ENCODE data around the gene KSR2. TPM values are rescaled to one million over a fixed set of nuclear protein-coding genes. Genes with fewer than 3 reads are reported as not detected.

KSR2 gene
- total and polyA plus RNA-seq, 10 of the 15 experiments (the other 5 are each of a cell fraction or from before 2014, with no cell fraction given): under 0.01 to 1.5 (median 0.01) TPM; not detected in 3

DNA sequence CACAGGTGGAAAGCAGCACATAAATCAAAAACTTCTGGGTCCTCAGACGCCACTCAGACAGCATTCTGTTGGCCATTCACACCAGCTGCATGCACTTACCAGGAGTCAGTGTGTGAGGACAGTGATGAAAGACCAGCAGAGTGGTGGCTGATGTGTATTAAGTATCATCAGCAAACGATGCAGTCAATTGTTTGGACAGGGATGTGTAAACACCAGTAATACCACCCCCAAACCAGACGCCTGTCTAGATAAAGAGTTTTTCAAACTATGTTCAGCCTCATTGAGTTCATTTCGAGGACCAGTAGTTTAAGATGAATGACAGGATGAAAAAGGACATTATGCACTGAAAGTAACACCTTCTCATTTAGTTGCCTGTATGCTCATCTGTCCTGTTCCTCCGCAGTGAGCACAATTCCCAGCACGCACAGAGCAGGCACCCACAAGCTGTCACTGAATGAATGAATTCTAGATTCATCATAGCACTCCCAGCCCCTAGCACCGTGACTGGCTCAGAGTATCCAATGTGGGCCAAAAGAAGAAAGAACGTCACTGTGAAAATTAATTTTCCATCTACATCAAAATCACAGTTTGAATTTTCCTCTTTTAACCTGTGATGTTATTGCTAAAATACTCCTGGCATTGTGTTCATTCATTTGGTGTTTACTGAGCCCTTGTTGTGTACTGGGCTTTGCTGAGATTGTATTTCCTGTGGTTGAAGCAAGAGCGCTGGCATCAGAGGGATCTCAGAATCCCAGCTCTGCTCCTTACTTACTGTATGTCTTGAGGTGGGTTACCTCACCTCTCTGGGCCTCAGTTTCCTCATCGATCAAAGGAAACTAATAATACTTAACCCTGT lies 482.6 kb downstream of the KSR2 start:
- RAD21 ChIA-PET (ENCODE audit: unreplicated experiment): no interaction called here
- Histone ChIP-seq H3K36me3 (ENCODE audit: control insufficient read depth in 2 of 2, insufficient read depth in 2 of 2, low read length in 1 of 2) (no peaks in the 10 kb centered on the region), H3K9me3 (replicated peaks; ENCODE audit: control insufficient read depth, insufficient read depth, low read length) (no peaks in the 10 kb centered on the region), H4K20me1 (ENCODE audit: control insufficient read depth, insufficient read depth) (no peaks in the 10 kb centered on the region), H3K27me3 (replicated peaks in 1 of 2; ENCODE audit: control insufficient read depth in 2 of 2, insufficient read depth in 2 of 2, low read length in 1 of 2) (no peaks in the 10 kb centered on the region), H3K79me2 (ENCODE audit: control insufficient read depth, insufficient read depth, low read length) (no peaks in the 10 kb centered on the region), H3K4me1 (ENCODE audit: control insufficient read depth, insufficient read depth, low read length) (no peaks in the 10 kb centered on the region), H3K27ac (ENCODE audit: control insufficient read depth, insufficient read depth) (no peak overlapping the region), H3K4me3 (no peak overlapping the region), H2AFZ (ENCODE audit: control insufficient read depth, low read depth, low read length) (no peak overlapping the region), H3K9ac (ENCODE audit: control insufficient read depth, insufficient read depth, low read length) (no peak overlapping the region), H3K4me2 (ENCODE audit: control insufficient read depth, insufficient read depth) (no peak overlapping the region)
- WGBS (ENCODE audit: insufficient coverage, insufficient replicate concordance, low lambda C conversion rate, missing lambda C conversion rate): 14% methylated on average over 10 of the region's 10 CpGs
- CTCF ChIA-PET: no interaction called here
- in situ Hi-C loops (cut with MboI) (no loop called here), intact Hi-C loops (cut with micrococcal nuclease; ENCODE audit: unreplicated experiment) (no loop called here)
- POLR2A ChIA-PET: no interaction called here
- BruUV-seq (replicated peaks): no TSS peak
- DNase-seq (ENCODE audit: low read depth, low spot score) (no peak), ATAC-seq (no peak), FAIRE-seq (no peak)
- TF ChIP-seq SMC3 (IDR thresholded peaks at IDR 0.05; ENCODE audit: borderline replicate concordance, low read length): no peak
- TF ChIP-seq ZNF207 (IDR thresholded peaks at IDR 0.05; ENCODE audit: borderline replicate concordance): no peak
- no peak for TF ChIP-seq PAX5 (IDR thresholded peaks at IDR 0.05; ENCODE audit: borderline replicate concordance, low read depth, low read length)
- no peak for TF ChIP-seq ZNF274 (IDR thresholded peaks at IDR 0.05; ENCODE audit: insufficient read depth, insufficient read length)
- TF ChIP-seq POLR2A (IDR thresholded peaks at IDR 0.05; ENCODE audit: low read depth, low read length): no peak
- TF ChIP-seq, protein P1, sequence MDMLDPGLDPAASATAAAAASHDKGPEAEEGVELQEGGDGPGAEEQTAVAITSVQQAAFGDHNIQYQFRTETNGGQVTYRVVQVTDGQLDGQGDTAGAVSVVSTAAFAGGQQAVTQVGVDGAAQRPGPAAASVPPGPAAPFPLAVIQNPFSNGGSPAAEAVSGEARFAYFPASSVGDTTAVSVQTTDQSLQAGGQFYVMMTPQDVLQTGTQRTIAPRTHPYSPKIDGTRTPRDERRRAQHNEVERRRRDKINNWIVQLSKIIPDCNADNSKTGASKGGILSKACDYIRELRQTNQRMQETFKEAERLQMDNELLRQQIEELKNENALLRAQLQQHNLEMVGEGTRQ (IDR thresholded peaks at IDR 0.05; ENCODE audit: borderline replicate concordance, low read depth, low read length): no peak
- TF ChIP-seq EGR1 (IDR thresholded peaks at IDR 0.05; ENCODE audit: borderline replicate concordance in 1 of 2, low read depth in 2 of 2, low read length in 2 of 2): no peak
- SMC1A ChIA-PET (ENCODE audit: uncharacterized antibody, unreplicated experiment): no interaction called here

Measured in GM12878 (cell line).